ENCODE measurements around the gene PROM1. TPM values are rescaled to one million over a fixed set of nuclear protein-coding genes. Genes with fewer than 3 reads are reported as not detected.

Gene PROM1
- total and polyA plus RNA-seq, 4 donors = 1.2 to 5.2 (median 3.7) TPM

DNA sequence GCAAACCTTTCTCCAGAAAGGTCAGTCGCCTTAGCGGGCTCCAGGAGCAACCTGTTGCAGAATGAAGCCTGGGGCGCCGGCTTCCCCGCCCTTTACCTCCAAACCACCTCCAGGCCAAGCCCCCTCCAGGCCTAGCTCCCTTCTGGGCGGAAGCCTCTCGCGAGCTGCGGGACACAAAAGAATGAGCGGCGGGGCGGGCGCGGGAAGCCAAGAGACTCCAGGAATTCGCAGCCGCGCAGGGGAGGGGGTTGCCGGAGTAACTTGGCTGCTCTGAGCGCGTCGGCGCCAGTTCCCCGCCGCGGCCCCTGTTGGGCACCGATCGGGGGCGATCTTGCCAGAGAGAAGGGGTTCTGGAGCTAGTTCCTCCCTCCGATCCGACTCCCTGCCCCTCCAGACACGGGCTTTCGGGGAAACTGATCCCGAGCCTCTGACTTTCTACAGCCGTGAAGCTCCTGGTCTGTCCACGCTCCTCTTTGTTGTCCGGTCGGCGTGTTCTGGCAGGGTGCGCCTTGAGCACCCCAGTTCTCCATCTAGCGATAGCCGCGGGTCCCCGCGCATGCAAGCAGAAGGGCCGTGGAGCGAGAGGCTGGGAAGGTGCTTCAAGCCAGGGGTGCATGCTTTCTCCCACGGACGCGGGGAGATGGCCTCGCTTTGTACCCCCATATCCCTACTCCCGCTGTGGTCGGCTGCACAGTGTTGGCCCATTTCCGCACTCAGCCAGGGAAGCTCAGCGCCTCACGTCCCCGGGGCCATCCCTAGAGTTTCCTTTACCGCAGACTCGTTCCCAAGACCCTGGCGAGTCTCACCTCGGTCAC is 1.2 kb downstream of the PROM1 start:
- H3K27ac ChIP-seq (ENCODE audit: low read depth in 1 of 2, low read length in 2 of 2) = no peak overlapping the region
- peak overlapping the region; percentile 5 to 55 (median 45) for H3K4me3 ChIP-seq (ENCODE audit: low read depth in 1 of 3, low read length in 3 of 3)
- no peak for DNase-seq (ENCODE audit: low spot score)
- H3K27me3 ChIP-seq (ENCODE audit: control insufficient read depth in 4 of 4, insufficient read depth in 4 of 4, low read length in 3 of 4) = peaks cover 0 to 9% (median 4%) of the 10 kb centered on the region in 4 donors
- H3K36me3 ChIP-seq (ENCODE audit: control insufficient read depth in 4 of 4, insufficient read depth in 3 of 4, low read depth in 1 of 4, low read length in 3 of 4) = no peaks in the 10 kb centered on the region
- peaks cover 0 to 1% (median 0%) of the 10 kb centered on the region in 4 donors for H3K9me3 ChIP-seq (ENCODE audit: control insufficient read depth in 4 of 4, low read length in 3 of 4)
- TF ChIP-seq FOXA2 (IDR thresholded peaks at IDR 0.05) = no peak
- no peak for TF ChIP-seq HNF4G (IDR thresholded peaks at IDR 0.05)
- TF ChIP-seq JUND (IDR thresholded peaks at IDR 0.05) = no peak
- no peak for TF ChIP-seq NR2F2 (IDR thresholded peaks at IDR 0.05)
- TF ChIP-seq, protein P1, sequence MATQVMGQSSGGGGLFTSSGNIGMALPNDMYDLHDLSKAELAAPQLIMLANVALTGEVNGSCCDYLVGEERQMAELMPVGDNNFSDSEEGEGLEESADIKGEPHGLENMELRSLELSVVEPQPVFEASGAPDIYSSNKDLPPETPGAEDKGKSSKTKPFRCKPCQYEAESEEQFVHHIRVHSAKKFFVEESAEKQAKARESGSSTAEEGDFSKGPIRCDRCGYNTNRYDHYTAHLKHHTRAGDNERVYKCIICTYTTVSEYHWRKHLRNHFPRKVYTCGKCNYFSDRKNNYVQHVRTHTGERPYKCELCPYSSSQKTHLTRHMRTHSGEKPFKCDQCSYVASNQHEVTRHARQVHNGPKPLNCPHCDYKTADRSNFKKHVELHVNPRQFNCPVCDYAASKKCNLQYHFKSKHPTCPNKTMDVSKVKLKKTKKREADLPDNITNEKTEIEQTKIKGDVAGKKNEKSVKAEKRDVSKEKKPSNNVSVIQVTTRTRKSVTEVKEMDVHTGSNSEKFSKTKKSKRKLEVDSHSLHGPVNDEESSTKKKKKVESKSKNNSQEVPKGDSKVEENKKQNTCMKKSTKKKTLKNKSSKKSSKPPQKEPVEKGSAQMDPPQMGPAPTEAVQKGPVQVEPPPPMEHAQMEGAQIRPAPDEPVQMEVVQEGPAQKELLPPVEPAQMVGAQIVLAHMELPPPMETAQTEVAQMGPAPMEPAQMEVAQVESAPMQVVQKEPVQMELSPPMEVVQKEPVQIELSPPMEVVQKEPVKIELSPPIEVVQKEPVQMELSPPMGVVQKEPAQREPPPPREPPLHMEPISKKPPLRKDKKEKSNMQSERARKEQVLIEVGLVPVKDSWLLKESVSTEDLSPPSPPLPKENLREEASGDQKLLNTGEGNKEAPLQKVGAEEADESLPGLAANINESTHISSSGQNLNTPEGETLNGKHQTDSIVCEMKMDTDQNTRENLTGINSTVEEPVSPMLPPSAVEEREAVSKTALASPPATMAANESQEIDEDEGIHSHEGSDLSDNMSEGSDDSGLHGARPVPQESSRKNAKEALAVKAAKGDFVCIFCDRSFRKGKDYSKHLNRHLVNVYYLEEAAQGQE (IDR thresholded peaks at IDR 0.05) = no peak
- H3K9ac ChIP-seq (ENCODE audit: low read depth in 1 of 2, low read length in 2 of 2) = no peak overlapping the region
- H3K4me1 ChIP-seq (ENCODE audit: control insufficient read depth in 4 of 4, insufficient read depth in 4 of 4, low read length in 3 of 4) = peaks cover 6 to 23% (median 18%) of the 10 kb centered on the region in 4 donors
- WGBS = 2% methylated on average over 60 of the region's 60 CpGs

DNA sequence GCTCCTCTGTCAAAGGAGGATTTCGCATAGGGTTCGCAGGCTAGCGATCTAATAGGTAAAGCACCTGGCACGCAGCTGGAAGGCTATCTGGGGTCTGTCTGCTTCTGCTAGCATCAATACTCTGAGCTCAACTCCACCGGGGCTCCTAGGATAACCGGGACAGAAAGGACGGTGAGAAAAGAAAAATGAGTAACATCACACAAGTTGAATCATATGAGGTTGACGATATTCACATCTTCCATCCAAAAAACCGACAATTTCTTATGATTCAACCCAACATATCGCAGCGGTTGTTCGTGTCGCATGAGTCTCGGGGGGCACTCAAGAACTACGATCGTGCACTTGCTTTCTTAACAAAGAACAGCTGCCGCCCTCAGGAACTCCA is 1.8 kb downstream of the PROM1 start:
- DNase-seq (ENCODE audit: low spot score) = no peak
- Histone ChIP-seq H3K9me3 (ENCODE audit: control insufficient read depth in 4 of 4, low read length in 3 of 4) (peaks cover 0 to 1% (median 0%) of the 10 kb centered on the region in 4 donors), H3K36me3 (ENCODE audit: control insufficient read depth in 4 of 4, insufficient read depth in 3 of 4, low read depth in 1 of 4, low read length in 3 of 4) (no peaks in the 10 kb centered on the region), H3K9ac (ENCODE audit: low read depth in 1 of 2, low read length in 2 of 2) (peak overlapping the region in 1 of 2 donors; percentile 29), H3K4me3 (ENCODE audit: low read depth in 1 of 3, low read length in 3 of 3) (peak overlapping the region in 2 of 3 donors; percentile 24 to 45), H3K27ac (ENCODE audit: low read depth in 1 of 2, low read length in 2 of 2) (no peak overlapping the region), H3K4me1 (ENCODE audit: control insufficient read depth in 4 of 4, insufficient read depth in 4 of 4, low read length in 3 of 4) (peaks cover 6 to 23% (median 18%) of the 10 kb centered on the region in 4 donors), H3K27me3 (ENCODE audit: control insufficient read depth in 4 of 4, insufficient read depth in 4 of 4, low read length in 3 of 4) (peaks cover 0 to 9% (median 4%) of the 10 kb centered on the region in 4 donors)
- no peak for TF ChIP-seq EGR1 (IDR thresholded peaks at IDR 0.05; ENCODE audit: low read depth in 2 of 2)
- TF ChIP-seq, protein P1 (IDR thresholded peaks at IDR 0.05) = no peak
- no peak for TF ChIP-seq RXRA (IDR thresholded peaks at IDR 0.05)
- TF ChIP-seq HNF4A (conservative IDR thresholded peaks at IDR 0.05) = no peak
- TF ChIP-seq HNF4G (IDR thresholded peaks at IDR 0.05) = no peak
- no peak for TF ChIP-seq SP1 (IDR thresholded peaks at IDR 0.05)
- TF ChIP-seq NR2F2 (IDR thresholded peaks at IDR 0.05) = no peak
- TF ChIP-seq YY1 (IDR thresholded peaks at IDR 0.05) = no peak
- 14% methylated on average over 17 of the region's 17 CpGs for WGBS
